DOHH2 (cell line): ENCODE results near the gene SYNE1.

ENCODE experiments used
- H3F3A ChIP-seq: fragments of 200-600 bp; sonication (generic), shearing (Covaris generic); 2 replicates; pipeline ENCODE4 v1.6.0; 2016; ENCODE audit warnings: antibody characterized with exemption, mild to moderate bottlenecking; ENCODE audit not compliant: control insufficient read depth, insufficient read depth
- H3K27ac ChIP-seq: fragments of 200-600 bp; sonication (generic); 2 replicates; pipeline ENCODE4 v1.5.1; 2014; ENCODE audit warnings: low read depth, mild to moderate bottlenecking, low read length, moderate library complexity
- H3K27me3 ChIP-seq: fragments of 200-600 bp; sonication (generic); 2 replicates; pipeline ENCODE4 v1.6.1; 2014; ENCODE audit warnings: mild to moderate bottlenecking, low read length, mixed read lengths; ENCODE audit not compliant: control insufficient read depth
- H3K36me3 ChIP-seq: fragments of 200-600 bp; sonication (generic); 2 replicates; pipeline ENCODE4 v1.6.1; 2014; ENCODE audit warnings: mild to moderate bottlenecking, low read length, moderate library complexity, mixed read lengths; ENCODE audit not compliant: control insufficient read depth
- H3K4me1 ChIP-seq: fragments of 200-600 bp; sonication (generic); 2 replicates; pipeline ENCODE4 v1.6.1; 2014; ENCODE audit warnings: mild to moderate bottlenecking, low read length, mixed read lengths; ENCODE audit not compliant: control insufficient read depth
- H3K4me2 ChIP-seq: fragments of 200-600 bp; sonication (generic); 2 replicates; pipeline ENCODE4 v1.6.0; 2014; ENCODE audit warnings: mild to moderate bottlenecking, low read length, moderate library complexity
- H3K4me3 ChIP-seq: fragments of 200-600 bp; sonication (generic); 2 replicates; pipeline ENCODE4 v1.5.1; 2014; ENCODE audit warnings: mild to moderate bottlenecking, low read length, mixed read lengths
- H3K79me2 ChIP-seq: fragments of 200-600 bp; sonication (generic); 2 replicates; pipeline ENCODE4 v1.6.1; 2014; ENCODE audit warnings: mild to moderate bottlenecking, low read length, mixed read lengths; ENCODE audit not compliant: control insufficient read depth
- H3K9me2 ChIP-seq: fragments of 200-600 bp; sonication (generic); replicated peaks from 2 replicates; pipeline ENCODE4 v1.6.1; 2014; ENCODE audit warnings: mild to moderate bottlenecking, low read length, mixed read lengths; ENCODE audit not compliant: control insufficient read depth
- H3K9me3 ChIP-seq: fragments of 200-600 bp; sonication (generic); 2 replicates; pipeline ENCODE4 v1.6.1; 2014; ENCODE audit warnings: antibody characterized with exemption, low read length, mixed read lengths; ENCODE audit not compliant: control insufficient read depth, insufficient read depth
- H4K20me1 ChIP-seq: fragments of 200-600 bp; sonication (generic); 2 replicates; pipeline ENCODE4 v1.6.0; 2014; ENCODE audit warnings: low read depth, mild to moderate bottlenecking, antibody characterized with exemption, low read length, moderate library complexity; ENCODE audit not compliant: control insufficient read depth, insufficient read depth
- CTCF ChIP-seq: fragments of 200-600 bp; sonication (generic); IDR thresholded peaks from one replicate; pipeline ENCODE4 v1.5.1; 2014; ENCODE audit warnings: antibody characterized with exemption, mild to moderate bottlenecking, low read depth, low read length; ENCODE audit not compliant: poor library complexity, severe bottlenecking
- EZH2phosphoT487 ChIP-seq: fragments of 200-600 bp; sonication (generic); IDR thresholded peaks from 2 replicates; pipeline ENCODE4 v1.6.1; 2017; ENCODE audit warnings: borderline replicate concordance, mild to moderate bottlenecking, antibody characterized with exemption, low read length, moderate library complexity, mixed read lengths

SYNE1 gene

GRCh38 chr6:152118678-152119077 is 518.5 kb downstream of the SYNE1 start:
- no peak overlapping the region for H3K4me3 ChIP-seq
- no peaks in the 10 kb centered on the region for H3K79me2 ChIP-seq
- H3K4me1 ChIP-seq = no peaks in the 10 kb centered on the region
- H3K4me2 ChIP-seq = no peak overlapping the region
- H3K27ac ChIP-seq = no peak overlapping the region
- TF ChIP-seq CTCF (no peak), EZH2phosphoT487 (no peak)
- H3K9me3 ChIP-seq = no peaks in the 10 kb centered on the region
- 0 out of 2 replicates have a peak, but pooled peaks cover 3% of the 10 kb centered on the region for H3F3A ChIP-seq
- H4K20me1 ChIP-seq = no peaks in the 10 kb centered on the region
- H3K9me2 ChIP-seq = no peaks in the 10 kb centered on the region
- peaks cover 39% of the 10 kb centered on the region for H3K36me3 ChIP-seq
- H3K27me3 ChIP-seq = no peaks in the 10 kb centered on the region

GRCh38 chr6:152118224-152118623 is 518.9 kb downstream of the SYNE1 start:
- Histone ChIP-seq H3K36me3 (peaks cover 34% of the 10 kb centered on the region), H3K79me2 (no peaks in the 10 kb centered on the region), H3K4me2 (no peak overlapping the region), H4K20me1 (no peaks in the 10 kb centered on the region), H3F3A (0 out of 2 replicates have a peak, but pooled peaks cover 3% of the 10 kb centered on the region), H3K4me1 (no peaks in the 10 kb centered on the region), H3K9me2 (no peaks in the 10 kb centered on the region), H3K9me3 (no peaks in the 10 kb centered on the region), H3K27me3 (no peaks in the 10 kb centered on the region), H3K4me3 (no peak overlapping the region), H3K27ac (no peak overlapping the region)
- TF ChIP-seq CTCF = no peak
- TF ChIP-seq EZH2phosphoT487 = no peak

GRCh38 chr6:152117156-152118133 is 519.7 kb downstream of the SYNE1 start:
- Histone ChIP-seq H3K4me2 (no peak overlapping the region), H3K27ac (no peak overlapping the region), H4K20me1 (no peaks in the 10 kb centered on the region), H3K4me3 (no peak overlapping the region), H3F3A (0 out of 2 replicates have a peak, but pooled peaks cover 3% of the 10 kb centered on the region), H3K4me1 (no peaks in the 10 kb centered on the region), H3K9me2 (no peaks in the 10 kb centered on the region), H3K36me3 (peaks cover 26% of the 10 kb centered on the region), H3K79me2 (no peaks in the 10 kb centered on the region), H3K27me3 (0 out of 2 replicates have a peak, but pooled peaks cover 1% of the 10 kb centered on the region), H3K9me3 (no peaks in the 10 kb centered on the region)
- no peak for TF ChIP-seq CTCF
- no peak for TF ChIP-seq EZH2phosphoT487
